Endothelial cell of coronary artery (primary cell): ENCODE measurements around the gene DENND2A. TPM values are rescaled to one million over a fixed set of nuclear protein-coding genes. Genes with fewer than 3 reads are reported as not detected.

Experiments used
- total RNA-seq: library from RNA; depleted of rRNA; stranded (reverse); fragments of >200 nt; gene quantifications from 2 replicates; pipeline ENCODE4 v1.2.3, GENCODE V29; 2014

Gene DENND2A, protein sequence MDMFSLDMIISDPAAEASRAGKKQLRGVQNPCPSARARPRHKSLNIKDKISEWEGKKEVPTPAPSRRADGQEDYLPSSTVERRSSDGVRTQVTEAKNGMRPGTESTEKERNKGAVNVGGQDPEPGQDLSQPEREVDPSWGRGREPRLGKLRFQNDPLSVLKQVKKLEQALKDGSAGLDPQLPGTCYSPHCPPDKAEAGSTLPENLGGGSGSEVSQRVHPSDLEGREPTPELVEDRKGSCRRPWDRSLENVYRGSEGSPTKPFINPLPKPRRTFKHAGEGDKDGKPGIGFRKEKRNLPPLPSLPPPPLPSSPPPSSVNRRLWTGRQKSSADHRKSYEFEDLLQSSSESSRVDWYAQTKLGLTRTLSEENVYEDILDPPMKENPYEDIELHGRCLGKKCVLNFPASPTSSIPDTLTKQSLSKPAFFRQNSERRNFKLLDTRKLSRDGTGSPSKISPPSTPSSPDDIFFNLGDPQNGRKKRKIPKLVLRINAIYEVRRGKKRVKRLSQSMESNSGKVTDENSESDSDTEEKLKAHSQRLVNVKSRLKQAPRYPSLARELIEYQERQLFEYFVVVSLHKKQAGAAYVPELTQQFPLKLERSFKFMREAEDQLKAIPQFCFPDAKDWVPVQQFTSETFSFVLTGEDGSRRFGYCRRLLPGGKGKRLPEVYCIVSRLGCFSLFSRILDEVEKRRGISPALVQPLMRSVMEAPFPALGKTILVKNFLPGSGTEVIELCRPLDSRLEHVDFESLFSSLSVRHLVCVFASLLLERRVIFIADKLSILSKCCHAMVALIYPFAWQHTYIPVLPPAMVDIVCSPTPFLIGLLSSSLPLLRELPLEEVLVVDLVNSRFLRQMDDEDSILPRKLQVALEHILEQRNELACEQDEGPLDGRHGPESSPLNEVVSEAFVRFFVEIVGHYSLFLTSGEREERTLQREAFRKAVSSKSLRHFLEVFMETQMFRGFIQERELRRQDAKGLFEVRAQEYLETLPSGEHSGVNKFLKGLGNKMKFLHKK
- total RNA-seq: under 0.01 and 0.66 TPM in 2 replicates

DNA sequence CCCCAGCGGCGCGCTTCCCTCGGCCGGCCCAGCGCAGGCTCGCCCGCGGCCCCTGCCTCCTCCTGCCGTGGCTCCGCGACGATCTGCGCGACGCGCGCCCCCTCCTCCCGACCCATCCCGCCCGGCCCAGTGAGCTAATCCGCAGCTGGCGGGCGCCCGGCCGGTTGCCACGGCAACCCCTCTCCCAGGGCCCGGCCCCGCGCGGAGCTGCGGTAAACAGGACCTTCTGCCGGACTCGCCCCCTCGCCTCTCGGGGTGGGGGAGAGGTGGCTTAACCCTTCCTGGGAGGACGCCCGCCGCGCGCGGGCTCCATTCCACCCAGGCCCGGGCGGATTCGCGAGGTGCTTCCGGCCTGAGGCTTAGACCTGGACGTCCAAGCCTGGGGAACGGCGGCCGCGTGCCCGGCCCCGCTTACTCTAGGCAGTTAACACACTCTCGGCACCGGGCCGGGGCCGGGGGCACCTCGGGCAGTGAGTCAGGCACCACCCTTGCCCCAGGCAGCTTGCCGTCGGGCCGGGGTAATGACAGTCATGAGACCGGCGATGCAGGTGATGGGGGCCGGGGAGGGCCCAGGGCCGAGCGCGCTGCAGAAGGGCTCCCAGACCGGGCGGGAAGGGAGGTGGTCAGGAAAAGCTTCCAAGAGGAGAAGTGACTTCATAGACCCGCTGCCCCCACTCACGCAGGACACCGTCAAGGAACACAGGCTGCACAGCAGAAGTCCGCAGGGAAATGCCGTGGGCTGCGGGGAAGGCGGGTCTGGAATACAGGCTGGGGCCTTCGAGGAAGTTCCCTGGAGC is at the start of gene DENND2A:
Gene DENND2A, minus strand, starts transcription at position 87 of the 797 bp plus-strand sequence. CDS start 38,416 bp downstream, outside the sequence.

DNA sequence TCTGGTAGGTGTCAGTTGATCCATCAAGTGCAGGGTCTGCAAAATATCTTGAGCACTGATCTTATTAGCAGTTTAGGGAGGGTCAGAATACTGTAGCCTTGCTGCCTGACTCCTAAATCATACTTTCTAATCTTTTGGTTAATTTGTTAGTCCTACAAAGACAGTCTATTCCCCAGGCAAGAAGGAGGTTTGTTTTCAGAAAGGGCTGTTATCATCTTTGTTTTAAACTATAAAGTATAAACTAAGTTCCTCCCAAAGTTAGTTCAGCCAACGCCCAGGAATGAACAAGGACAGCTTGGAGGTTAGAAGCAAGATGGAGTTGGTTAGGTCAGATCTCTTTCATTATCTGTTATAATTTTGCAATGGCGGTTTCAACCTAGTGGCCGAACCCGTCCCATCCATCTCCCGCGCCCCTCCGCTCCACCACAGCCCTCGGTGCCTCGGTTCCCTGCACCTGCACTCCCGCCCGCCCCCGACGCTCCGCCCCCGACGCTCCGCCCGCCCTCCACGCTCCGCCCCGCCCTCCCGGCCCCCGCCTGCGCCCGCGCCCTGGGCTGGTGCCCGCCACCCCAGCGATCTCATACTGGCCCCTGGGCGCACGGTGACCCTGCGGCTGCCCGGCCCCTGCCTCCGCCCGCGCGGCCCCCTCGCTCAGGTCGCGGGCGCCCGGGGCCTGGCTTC is 31.9 kb upstream of the DENND2A start, which contains the start of gene ADCK2:
Gene ADCK2, plus strand, starts transcription at position 564 of the 681 bp plus-strand sequence. CDS start 386 bp downstream, outside the sequence.

DNA sequence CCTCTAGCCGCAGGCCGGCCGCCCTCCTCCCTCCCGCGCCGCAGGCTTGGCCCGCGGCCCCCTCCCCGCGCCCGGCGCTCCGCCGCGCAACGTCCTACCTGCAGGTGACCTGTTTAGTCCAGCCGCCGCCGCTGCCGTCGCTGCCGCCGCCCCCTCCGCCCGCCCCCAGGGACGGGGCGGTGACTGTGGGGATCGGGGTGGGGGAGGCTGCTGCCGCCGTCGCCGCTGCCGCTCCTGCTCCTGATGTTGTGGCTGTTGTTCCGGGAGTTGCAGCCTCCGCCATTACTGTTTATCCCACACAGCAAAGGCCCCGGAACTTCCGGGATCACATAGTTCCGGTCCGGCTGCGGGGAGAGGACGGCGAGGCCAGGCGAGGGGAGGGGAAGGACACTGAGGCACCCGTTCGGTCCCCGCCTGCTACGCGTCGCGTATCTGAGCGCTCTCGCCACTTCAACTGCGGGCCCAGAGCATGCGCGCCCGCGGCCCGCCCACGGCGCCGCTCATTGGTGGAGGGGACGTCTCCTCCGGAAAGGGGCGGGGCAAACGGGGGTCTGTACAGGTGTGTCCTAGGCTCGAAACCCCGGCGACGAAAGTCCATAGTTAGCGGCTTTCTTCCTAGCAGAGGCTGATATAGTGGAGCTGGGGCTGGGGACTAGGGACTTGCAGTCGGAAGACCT is 161.4 kb downstream of the DENND2A start, which contains the start of gene MKRN1:
Gene MKRN1, minus strand, starts transcription at position 444 of the 677 bp plus-strand sequence. Its CDS starts 161 bp downstream, at position 283.

Other genes starting within 250 kb of the DENND2A start
- gene SLC37A3, start 242.3 kb downstream of the DENND2A start, total RNA-seq: 47.2 and 57.3 TPM in 2 replicates
- 0.27 TPM in 1 of 2 replicates, not detected in the other for gene RAB19, start 236.8 kb downstream of the DENND2A start, total RNA-seq
- gene MKRN1, start 161.3 kb downstream of the DENND2A start, total RNA-seq: 49.0 and 59.7 TPM in 2 replicates
- gene ADCK2, start 32.1 kb upstream of the DENND2A start, total RNA-seq: 26.6 and 33.8 TPM in 2 replicates
- gene NDUFB2, start 55.9 kb upstream of the DENND2A start, total RNA-seq: 127 and 163 TPM in 2 replicates